Stomach (tissue), 9 donors: ENCODE measurements around the gene TEX29. TPM values are rescaled to one million over a fixed set of nuclear protein-coding genes. Genes with fewer than 3 reads are reported as not detected.

Experiments
- DNase-seq, 2 donors: peaks; one replicate each; pipeline versions ENCODE4 v3.0.0 to v3.0.0-alpha.2; 2013 to 2019
- H3K27ac ChIP-seq, 5 donors: fragments of 200-600 bp in 4 of 5; sonication (generic) in 4 of 5; one replicate each; pipeline ENCODE4 v1.5.1; 2013 to 2019; ENCODE audit warnings: mild to moderate bottlenecking in 1 of 5, moderate library complexity in 1 of 5
- H3K27me3 ChIP-seq, 3 donors: fragments of 200-600 bp; sonication (generic); one replicate each; pipeline ENCODE4 v1.5.1; 2017 to 2019; ENCODE audit warnings: mixed run types in 1 of 3
- H3K36me3 ChIP-seq, 4 donors: fragments of 200-600 bp; sonication (generic); 1 replicate in 3 of 4; 2 replicates in 1 of 4; pipeline ENCODE4 v1.5.1; 2016 to 2019
- H3K4me1 ChIP-seq, 4 donors: fragments of 200-600 bp; sonication (generic); one replicate each; pipeline ENCODE4 v1.5.1; 2016 to 2019
- H3K4me3 ChIP-seq, 4 donors: fragments of 200-600 bp; sonication (generic) in 3 of 4; one replicate each; pipeline ENCODE4 v1.5.1; 2016 to 2019; ENCODE audit warnings: mild to moderate bottlenecking in 1 of 4
- H3K9me3 ChIP-seq, 4 donors: fragments of 200-600 bp; sonication (generic); one replicate each; pipeline ENCODE4 v1.5.1; 2016 to 2019
- EP300 ChIP-seq: sonication (generic); formaldehyde crosslinking; IDR thresholded peaks from one replicate; pipeline ENCODE4 v1.6.1; 2017; ENCODE audit warnings: antibody characterized with exemption
- POLR2A ChIP-seq, 4 donors: fragments of 450-650 bp; IDR thresholded peaks; one replicate each; pipeline ENCODE4 v1.6.1; 2016; ENCODE audit warnings: antibody characterized with exemption in 4 of 4, control low read depth in 2 of 4, mild to moderate bottlenecking in 1 of 4, moderate library complexity in 1 of 4
- POLR2AphosphoS5 ChIP-seq, 3 donors: sonication (generic); formaldehyde crosslinking; IDR thresholded peaks; one replicate each; pipeline ENCODE4 v1.6.1; 2016; ENCODE audit warnings: antibody characterized with exemption in 3 of 3
- WGBS, 5 donors: extraction: QIAGEN DNeasy Blood & Tissue Kit in 3 of 5; methylation state at CpG; one replicate each; pipeline versions ENCODE4 v1.1.5 to v1.1.7; 2013 to 2018; 5-methylcytosine and 5-hydroxymethylcytosine counted together
- intact Hi-C: fragments of 100-400 bp; cut with DNase I; formaldehyde crosslinking; loops from one replicate; pipeline ENCODE4 v1.15.1; 2023; ENCODE audit warnings: low total_unique reads
- polyA plus RNA-seq, 3 donors: library from polyadenylated mRNA; stranded (reverse); fragments of 200-250 nt; gene quantifications; one replicate each; pipeline ENCODE4 v1.2.3, GENCODE V29; 2013
- total RNA-seq, 5 donors: library from RNA; depleted of rRNA; stranded (reverse); fragments of >200 nt; gene quantifications; one replicate each; pipeline versions ENCODE4 v1.1.0 to v1.2.3, GENCODE V29; 2014 to 2016
- TF ChIP-seq, protein P1 (sequence below), 7 experiments: fragments of 450-650 bp in 4 of 7; fragments of 200-600 bp in 3 of 7; sonication (generic) in 3 of 7; IDR thresholded peaks; one replicate each; pipeline ENCODE4 v1.5.1; 2016 to 2019; ENCODE audit warnings: antibody characterized with exemption in 7 of 7, control low read depth in 2 of 7, mild to moderate bottlenecking in 1 of 7
- donor health status: healthy with polysubstance abuse.
- donor health status: Bipolar disorder and iron deficiency.
- donor health status: healthy.

Gene TEX29
- total and polyA plus RNA-seq, 8 donors, result 0.87 to 2.2 TPM; not detected in 6

DNA sequence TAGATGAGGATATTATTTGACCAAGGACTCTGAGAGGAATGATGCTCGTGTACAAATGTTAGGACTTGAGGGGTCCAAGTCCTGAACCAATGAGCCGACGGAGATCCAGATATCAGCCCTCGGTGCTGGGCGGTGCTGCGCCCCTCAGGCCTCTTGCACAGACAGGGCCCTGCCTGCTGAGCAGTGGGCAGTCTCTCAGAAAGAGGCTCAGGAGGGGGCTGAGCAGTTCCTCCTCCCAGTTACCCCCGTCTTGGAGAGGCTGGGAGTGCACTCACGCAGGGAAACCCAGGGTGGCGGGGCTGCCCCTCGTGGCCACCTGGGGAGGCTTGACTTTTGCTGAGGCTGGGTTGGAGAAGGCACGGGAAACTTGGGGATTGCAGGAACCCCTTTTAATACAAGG is 18.4 kb downstream of the TEX29 start:
- TF ChIP-seq, protein P1, sequence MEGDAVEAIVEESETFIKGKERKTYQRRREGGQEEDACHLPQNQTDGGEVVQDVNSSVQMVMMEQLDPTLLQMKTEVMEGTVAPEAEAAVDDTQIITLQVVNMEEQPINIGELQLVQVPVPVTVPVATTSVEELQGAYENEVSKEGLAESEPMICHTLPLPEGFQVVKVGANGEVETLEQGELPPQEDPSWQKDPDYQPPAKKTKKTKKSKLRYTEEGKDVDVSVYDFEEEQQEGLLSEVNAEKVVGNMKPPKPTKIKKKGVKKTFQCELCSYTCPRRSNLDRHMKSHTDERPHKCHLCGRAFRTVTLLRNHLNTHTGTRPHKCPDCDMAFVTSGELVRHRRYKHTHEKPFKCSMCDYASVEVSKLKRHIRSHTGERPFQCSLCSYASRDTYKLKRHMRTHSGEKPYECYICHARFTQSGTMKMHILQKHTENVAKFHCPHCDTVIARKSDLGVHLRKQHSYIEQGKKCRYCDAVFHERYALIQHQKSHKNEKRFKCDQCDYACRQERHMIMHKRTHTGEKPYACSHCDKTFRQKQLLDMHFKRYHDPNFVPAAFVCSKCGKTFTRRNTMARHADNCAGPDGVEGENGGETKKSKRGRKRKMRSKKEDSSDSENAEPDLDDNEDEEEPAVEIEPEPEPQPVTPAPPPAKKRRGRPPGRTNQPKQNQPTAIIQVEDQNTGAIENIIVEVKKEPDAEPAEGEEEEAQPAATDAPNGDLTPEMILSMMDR (IDR thresholded peaks at IDR 0.05), result no peak
- no peak for TF ChIP-seq POLR2AphosphoS5 (IDR thresholded peaks at IDR 0.05)
- no peak for TF ChIP-seq EP300
- no peak for TF ChIP-seq POLR2A (IDR thresholded peaks at IDR 0.05)
- H3K4me1 ChIP-seq, result no peaks in the 10 kb centered on the region
- no peaks in the 10 kb centered on the region for H3K36me3 ChIP-seq
- H3K9me3 ChIP-seq, result peaks cover 0 to 5% (median 0%) of the 10 kb centered on the region in 4 donors
- intact Hi-C loops, result no loop called here
- H3K27me3 ChIP-seq, result no peaks in the 10 kb centered on the region
- no peak overlapping the region for H3K4me3 ChIP-seq
- H3K27ac ChIP-seq, result no peak overlapping the region
- WGBS, 5 donors, result 78 to 90% (median 84%) methylated on average over 9 to 11 of the region's 11 CpGs
- no peak for DNase-seq

DNA sequence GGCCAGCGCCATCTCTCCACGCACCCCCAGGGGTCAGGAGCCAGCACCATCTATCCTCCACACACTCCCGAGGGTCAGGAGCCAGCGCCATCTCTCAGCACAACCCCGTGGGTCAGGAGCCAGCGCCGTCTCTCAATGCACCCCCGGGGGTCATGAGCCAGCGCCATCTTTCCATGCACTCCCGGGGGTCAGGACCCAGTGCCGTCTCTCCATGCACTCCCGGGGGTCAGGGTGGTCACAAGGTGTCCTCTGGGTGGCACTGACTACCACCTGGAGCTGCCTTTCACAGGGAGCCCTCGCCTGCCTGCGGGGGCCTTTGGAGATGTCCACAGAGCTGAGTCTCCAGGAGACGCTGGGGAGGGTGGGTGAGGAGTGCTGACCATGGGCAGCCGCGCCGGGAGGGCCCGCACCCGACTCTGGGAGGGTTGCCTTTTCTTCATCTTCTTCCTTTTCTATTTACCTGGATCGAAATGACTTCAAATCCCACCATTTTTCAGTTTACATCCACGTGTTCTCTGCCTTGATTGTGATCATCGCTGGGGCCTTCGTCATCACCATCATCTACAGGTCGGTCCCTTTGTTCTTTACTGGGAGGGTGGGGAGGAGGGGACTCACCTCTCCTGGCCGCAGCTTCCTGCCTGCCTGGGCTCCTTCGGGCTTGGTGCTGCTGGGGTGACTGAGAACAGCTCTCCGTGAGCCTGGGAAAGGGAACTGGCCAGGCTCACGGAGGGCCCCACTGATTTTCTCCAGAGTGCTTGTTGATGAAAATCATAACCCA is 19.1 kb downstream of the TEX29 start:
- no peaks in the 10 kb centered on the region for H3K4me1 ChIP-seq
- no peaks in the 10 kb centered on the region for H3K27me3 ChIP-seq
- no peaks in the 10 kb centered on the region for H3K36me3 ChIP-seq
- DNase-seq, result no peak
- TF ChIP-seq POLR2AphosphoS5 (IDR thresholded peaks at IDR 0.05) (no peak), POLR2A (IDR thresholded peaks at IDR 0.05) (no peak), EP300 (no peak)
- TF ChIP-seq, protein P1 (IDR thresholded peaks at IDR 0.05), result no peak
- 94 to 96% (median 95%) methylated on average over 26 to 29 of the region's 29 CpGs for WGBS, 5 donors
- H3K27ac ChIP-seq, result no peak overlapping the region
- peaks cover 0 to 5% (median 0%) of the 10 kb centered on the region in 4 donors for H3K9me3 ChIP-seq
- no peak overlapping the region for H3K4me3 ChIP-seq
- intact Hi-C loops, result no loop called here

DNA sequence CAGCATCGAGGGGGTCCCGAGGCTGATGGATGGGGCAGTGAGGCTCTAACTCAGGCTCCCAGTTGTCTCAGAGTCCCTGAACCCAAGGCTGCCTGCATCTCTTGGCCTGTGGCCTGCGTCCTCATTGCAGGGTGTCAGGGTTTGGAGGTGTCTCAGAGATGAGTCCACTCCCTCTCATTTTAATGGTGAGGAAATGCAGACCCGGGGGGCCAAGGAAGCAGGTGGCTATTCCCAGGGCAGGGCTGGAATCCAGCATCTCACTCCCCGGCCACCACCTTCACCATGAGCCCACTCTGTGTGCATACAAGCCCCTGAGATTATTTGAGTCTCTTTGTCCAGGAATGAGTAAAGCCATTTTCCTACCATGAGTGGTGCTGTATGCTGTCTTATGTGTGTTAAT is 21.4 kb downstream of the TEX29 start:
- intact Hi-C loops, result no loop called here
- no peak for DNase-seq

DNA sequence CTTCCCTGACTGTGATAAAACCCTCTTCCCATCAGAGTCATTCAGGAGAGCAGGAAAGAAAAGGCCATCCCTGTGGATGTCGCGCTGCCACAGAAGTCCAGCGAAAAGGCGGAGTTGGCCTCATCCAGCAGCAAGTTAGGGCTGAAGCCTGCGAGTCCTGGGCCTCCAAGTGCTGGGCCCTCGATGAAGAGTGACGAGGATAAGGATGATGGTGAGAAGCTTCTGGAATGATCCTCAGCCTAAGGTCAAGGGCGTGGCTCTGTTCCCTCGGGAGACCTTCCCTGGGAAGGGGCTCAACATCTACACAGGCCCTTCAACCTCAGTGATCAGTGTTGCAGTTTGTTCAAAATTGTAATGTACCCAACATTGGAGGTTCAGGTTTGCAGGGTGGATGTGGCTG is 22.3 kb downstream of the TEX29 start:
- Histone ChIP-seq H3K36me3 (no peaks in the 10 kb centered on the region), H3K9me3 (peaks cover 0 to 5% (median 0%) of the 10 kb centered on the region in 4 donors), H3K27me3 (no peaks in the 10 kb centered on the region), H3K27ac (no peak overlapping the region), H3K4me1 (no peaks in the 10 kb centered on the region), H3K4me3 (no peak overlapping the region)
- no peak for DNase-seq
- TF ChIP-seq, protein P1 (IDR thresholded peaks at IDR 0.05), result no peak
- no peak for TF ChIP-seq POLR2A (IDR thresholded peaks at IDR 0.05)
- TF ChIP-seq EP300, result no peak
- no peak for TF ChIP-seq POLR2AphosphoS5 (IDR thresholded peaks at IDR 0.05)
- intact Hi-C loops, result no loop called here
- WGBS, 5 donors, result 89 to 97% (median 95%) methylated on average over 7 to 9 of the region's 9 CpGs

More for the DNA sequence above, 21.4 kb downstream of the TEX29 start:
- TF ChIP-seq EP300 (no peak), POLR2A (IDR thresholded peaks at IDR 0.05) (no peak), POLR2AphosphoS5 (IDR thresholded peaks at IDR 0.05) (no peak)
- TF ChIP-seq, protein P1 (IDR thresholded peaks at IDR 0.05), result no peak
- 89 to 96% (median 94%) methylated on average over 4 to 5 of the region's 5 CpGs for WGBS, 5 donors
- H3K27ac ChIP-seq, result no peak overlapping the region
- H3K4me1 ChIP-seq, result no peaks in the 10 kb centered on the region
- no peak overlapping the region for H3K4me3 ChIP-seq
- H3K36me3 ChIP-seq, result no peaks in the 10 kb centered on the region
- H3K27me3 ChIP-seq, result no peaks in the 10 kb centered on the region
- peaks cover 0 to 5% (median 0%) of the 10 kb centered on the region in 4 donors for H3K9me3 ChIP-seq
